ENCODE measurements around the gene SERPINB6.
"Not testable (repeated sequence)": the region's sequence is repeated elsewhere in the genome, so short reads cannot be mapped to it uniquely, and the experiment has no call there.

The SERPINB6 gene

DNA sequence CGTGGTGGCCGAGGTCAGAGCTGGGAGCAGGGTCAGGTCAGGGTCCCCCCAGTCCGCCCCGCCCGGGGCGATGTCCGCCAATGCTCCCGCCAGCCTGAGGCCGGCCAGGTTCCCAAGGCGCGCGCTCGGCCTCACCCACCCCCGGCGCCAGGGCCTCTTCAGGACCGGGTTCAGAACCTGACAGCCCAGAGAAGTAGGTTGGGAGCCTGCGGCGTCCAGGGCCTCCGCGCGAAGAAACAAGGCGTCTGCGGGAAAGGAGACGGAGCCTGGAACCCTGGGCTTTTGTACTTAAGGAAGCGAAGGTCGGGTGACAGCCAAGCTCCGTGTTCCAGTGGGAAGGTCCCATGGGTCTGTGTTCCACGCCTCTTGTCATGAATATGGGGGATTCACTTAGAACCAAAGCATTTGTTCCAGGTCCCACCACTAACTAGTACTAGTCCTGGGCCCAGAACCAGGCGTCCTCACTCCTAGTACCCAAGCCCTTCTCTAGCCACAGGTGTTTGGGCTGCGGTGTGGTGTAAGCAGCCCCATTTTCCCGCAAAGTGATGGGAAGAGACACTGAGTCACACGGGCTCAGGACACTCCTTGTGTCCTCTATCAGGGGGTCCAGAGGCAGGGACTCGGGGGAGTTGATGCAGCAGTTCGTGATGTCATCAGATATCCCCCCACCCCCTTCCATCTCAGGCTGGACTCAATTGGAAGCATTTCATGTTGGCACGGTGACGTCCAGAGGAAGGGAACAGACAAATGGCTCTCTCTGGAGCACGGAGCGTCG is 67.8 kb downstream of the SERPINB6 start:
- DNase-seq, result not testable (repeated sequence)

DNA sequence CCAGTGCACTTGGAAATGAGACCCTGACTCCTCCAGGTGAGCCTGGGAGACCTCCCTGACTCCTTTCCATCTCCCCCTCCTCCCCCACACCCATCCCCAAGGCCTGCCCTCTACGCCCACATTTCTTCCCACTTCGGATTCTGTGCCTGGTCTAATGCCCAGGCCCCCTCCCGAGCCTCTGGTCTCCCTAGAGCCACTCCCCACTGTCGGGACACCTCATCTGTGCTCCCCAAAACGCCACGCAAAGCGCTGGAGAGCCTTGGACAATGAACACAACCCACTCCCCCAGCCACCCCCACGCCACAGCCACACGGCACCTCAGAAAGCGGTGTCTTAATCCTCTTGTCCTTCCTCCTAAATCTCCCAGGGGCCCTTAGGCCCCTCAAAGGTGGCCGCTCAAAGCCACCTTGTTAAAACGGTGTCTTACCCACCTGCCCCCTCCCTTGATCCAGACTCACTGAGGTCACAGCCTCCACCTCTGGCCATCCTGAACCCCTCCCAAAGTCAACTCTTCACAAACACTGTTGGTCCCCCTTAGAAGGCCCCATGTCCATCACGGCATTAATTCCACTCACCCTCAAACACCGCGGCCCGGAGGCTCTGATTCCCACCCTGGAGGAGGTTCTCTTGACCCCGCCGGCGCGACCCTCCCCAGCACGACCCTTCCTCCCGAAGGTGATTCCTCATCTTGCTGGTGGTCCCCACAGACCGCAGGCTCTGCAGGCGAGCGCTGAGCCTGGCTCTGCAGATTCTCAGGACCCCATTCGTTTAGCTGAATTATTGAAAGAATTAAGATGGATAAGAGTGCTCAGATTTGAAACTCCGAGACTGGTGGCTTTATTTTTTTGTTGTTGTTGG is 69.5 kb downstream of the SERPINB6 start:
- DNase-seq, result not testable (repeated sequence)

DNA sequence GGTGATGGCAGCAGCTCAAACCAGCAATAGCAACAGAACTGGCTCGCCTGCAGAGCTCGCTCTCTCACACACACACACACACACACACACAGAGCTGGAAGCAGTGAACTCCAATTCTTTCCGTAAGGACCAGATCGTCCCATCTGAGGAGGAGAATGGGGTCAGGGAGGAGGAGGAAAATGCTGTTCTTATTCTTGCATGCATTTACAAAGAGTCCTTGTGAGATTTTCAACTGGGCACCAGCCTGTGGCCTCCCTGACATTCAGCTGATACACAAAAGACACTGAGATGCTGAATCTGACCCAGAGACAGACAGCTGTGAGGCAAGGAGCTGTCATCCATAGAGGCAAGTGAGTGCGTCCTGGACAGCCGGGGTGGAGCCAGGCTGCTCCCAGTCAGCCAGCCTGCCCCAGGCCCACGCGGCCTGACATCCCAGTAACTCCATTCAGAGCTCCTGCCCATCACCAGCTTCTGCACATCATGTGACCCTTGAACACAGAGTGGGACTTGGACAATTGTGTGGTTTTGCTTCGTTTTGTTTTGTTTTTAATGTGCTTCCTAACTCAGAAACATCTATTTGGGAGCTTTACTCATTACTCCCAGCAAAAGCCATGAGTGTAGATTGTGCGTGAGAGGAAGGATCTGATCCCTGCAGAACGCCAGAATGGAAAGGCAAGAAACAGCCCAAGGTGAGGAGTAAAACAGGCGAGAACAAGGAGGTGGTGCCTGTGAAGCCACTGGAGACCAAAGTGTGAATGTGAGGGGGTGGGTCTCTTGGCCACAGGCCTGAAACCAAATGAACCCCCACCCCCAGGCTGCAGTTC is 70.3 kb downstream of the SERPINB6 start:
- DNase-seq, result no peak

DNA sequence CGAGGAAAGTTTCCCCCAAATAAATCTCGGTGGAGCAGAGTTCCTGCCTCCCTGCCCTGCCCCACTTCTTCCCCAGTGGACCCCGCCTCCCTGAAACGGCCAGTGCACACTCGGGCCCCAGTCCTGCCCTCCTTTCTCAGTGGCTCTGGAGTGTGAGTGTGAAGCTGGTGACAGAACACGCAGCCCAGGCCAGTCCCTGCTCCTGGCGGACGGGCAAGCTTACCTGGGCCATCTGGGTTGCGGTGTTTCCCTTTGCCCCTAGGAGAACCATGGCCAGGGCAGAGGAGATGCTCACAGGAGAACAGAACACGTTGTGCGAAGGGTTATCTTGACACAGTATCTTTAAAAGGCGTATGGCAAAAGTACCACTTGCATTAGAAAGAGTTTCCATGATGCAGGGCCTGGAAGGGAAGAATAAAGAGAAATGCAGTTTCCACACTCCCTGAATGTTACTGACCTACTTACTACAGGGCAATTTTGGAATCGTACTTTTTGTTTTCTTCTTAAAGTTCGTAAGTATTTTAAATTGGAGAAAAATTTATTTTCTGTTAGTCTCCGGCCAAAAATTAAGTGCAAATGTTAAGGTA is 71.1 kb downstream of the SERPINB6 start:
- DNase-seq, result no peak

DNA sequence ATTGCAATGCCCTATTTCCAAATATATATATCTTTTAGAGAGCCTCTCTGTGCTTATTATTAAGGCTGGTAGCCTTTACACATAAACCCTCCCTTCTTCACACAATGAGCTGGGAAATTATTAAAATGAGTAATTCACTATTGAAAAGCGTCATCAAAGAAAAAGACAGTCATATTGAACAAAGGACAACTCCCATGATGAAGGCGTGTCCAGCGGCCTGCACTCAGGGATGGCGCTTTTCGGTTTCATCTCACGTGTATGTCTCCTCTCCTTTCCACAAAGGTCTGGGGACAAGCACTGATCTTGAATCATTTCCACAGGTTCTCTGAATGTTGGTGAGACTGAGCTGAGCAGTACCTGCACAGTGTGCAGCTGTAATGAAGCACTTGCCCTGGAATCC is 71.8 kb downstream of the SERPINB6 start:
- no peak for DNase-seq
